DMS53 treated with DMSO at 0.1 percent for 48 hours (cell line): Measurements from ENCODE around the gene APOM.

Experiments used
- DNase-seq: peaks from one replicate; lab custom pipeline; 2025; ENCODE audit not compliant: unreplicated experiment; lab: John Stamatoyannopoulos, UW

APOM gene

GRCh38 chr6:31657406-31658157 is 1.9 kb downstream of the APOM start:
- DNase-seq, result no peak

GRCh38 chr6:31658158-31658688 is 2.5 kb downstream of the APOM start:
- no peak for DNase-seq

- DNase-seq, result no peak
These were observed 3.4 kb downstream of the APOM start for GRCh38 chr6:31658983-31659648.

GRCh38 chr6:31659649-31660380 is 4.1 kb downstream of the APOM start:
- DNase-seq, result no peak

GRCh38 chr6:31660381-31661261 is 4.9 kb downstream of the APOM start, which contains the start of gene C6orf47:
C6orf47 (minus strand) TSS chr6:31660778; CDS start chr6:31659947, 831 bp downstream.
- DNase-seq, result peak; percentile 73

GRCh38 chr6:31661262-31662123 is 5.8 kb downstream of the APOM start:
- no peak for DNase-seq

- DNase-seq, result no peak
These were observed 6.5 kb downstream of the APOM start for GRCh38 chr6:31662124-31662723.

- DNase-seq, result no peak
These were observed 7.6 kb downstream of the APOM start for GRCh38 chr6:31663126-31663960.

GRCh38 chr6:31663961-31664789 is 8.5 kb downstream of the APOM start:
- no peak for DNase-seq

- peak; percentile 90 for DNase-seq
These were observed 9.3 kb downstream of the APOM start, which contains the start of gene GPANK1 for GRCh38 chr6:31664790-31665500. GPANK1 (minus strand) TSS chr6:31664997; CDS start chr6:31664478, 519 bp downstream.

GRCh38 chr6:31665501-31666336 is 10.0 kb downstream of the APOM start, which contains the start of gene CSNK2B:
CSNK2B (plus strand) TSS chr6:31666080; CDS start chr6:31666832, 752 bp downstream.
- peak; percentile 96 for DNase-seq

GRCh38 chr6:31666337-31666965 is 10.8 kb downstream of the APOM start:
- DNase-seq, result no peak

- DNase-seq, result no peak
These were observed 14.0 kb downstream of the APOM start, which contains the start of gene LY6G5B for GRCh38 chr6:31669676-31670075. LY6G5B (plus strand) TSS chr6:31669976; CDS start chr6:31670951, 975 bp downstream.

GRCh38 chr6:31676322-31676903 is 20.7 kb downstream of the APOM start:
- DNase-seq, result no peak

GRCh38 chr6:31676904-31677303 is 21.2 kb downstream of the APOM start:
- no peak for DNase-seq
